Measurements from ENCODE around the gene MAP2K5.

GRCh38 chr15:67556976-67557570 lies 14.6 kb downstream of the MAP2K5 start:
- no peak for TF ChIP-seq EZH2 (IDR thresholded peaks at IDR 0.05)
- no peak for TF ChIP-seq FOXP2 (optimal IDR thresholded peaks at IDR 0.05; ENCODE audit: control extremely low read depth, extremely low read length, insufficient read depth)
- no peak; the same call in 1 of the 2 replicates for TF ChIP-seq POLR2AphosphoS5 (IDR thresholded peaks at IDR 0.05; ENCODE audit: borderline replicate concordance, low read depth, low read length)

Data from SK-N-MC (cell line).